GM12878 (cell line): ENCODE results near the gene TANK. TPM values are rescaled to one million over a fixed set of nuclear protein-coding genes. Genes with fewer than 3 reads are reported as not detected.

Experiments used
- ATAC-seq: fragments of 200-7000 bp; cut with Tn5 transposase; 3 replicates; pipeline ENCODE4 v1.9.1; 2020; ENCODE audit warnings: mild to moderate bottlenecking, moderate library complexity
- BruUV-seq: library from RNA; stranded (reverse); fragments of 400-500 nt; replicated peaks from 2 replicates; lab custom pipeline; 2021; lab: Mats Ljungman, UMichigan
- CTCF ChIA-PET: fragments of 300-600 bp; sonication (Branson Sonifier 250); formaldehyde crosslinking; extraction: SDS; loops from one replicate; lab custom pipeline; 2021; ENCODE audit warnings: inconsistent platforms; lab: Yijun Ruan, JAX
- POLR2A ChIA-PET: fragments of 350-600 bp; formaldehyde crosslinking; extraction: SDS; loops from one replicate; lab custom pipeline; 2021; ENCODE audit warnings: inconsistent platforms; lab: Charles Lee
- RAD21 ChIA-PET: fragments of 300-600 bp; sonication (Branson Sonifier 250); formaldehyde crosslinking; loops from one replicate; lab custom pipeline; 2023; ENCODE audit warnings: antibody characterized with exemption; ENCODE audit not compliant: unreplicated experiment; lab: Charles Lee
- SMC1A ChIA-PET: fragments of 300-600 bp; sonication (Branson Sonifier 250); formaldehyde crosslinking; loops from one replicate; lab custom pipeline; 2023; ENCODE audit not compliant: unreplicated experiment, uncharacterized antibody; lab: Charles Lee
- DNase-seq: peaks from one replicate; pipeline ENCODE4 v3.0.0-alpha.2; 2011; ENCODE audit warnings: low read depth, low spot score
- FAIRE-seq: peaks from 3 replicates; lab custom pipeline; 2011; peaks lifted over from hg19 to GRCh38; lab: Jason Lieb, UNC
- H2AFZ ChIP-seq: 2 replicates; pipeline ENCODE4 v1.6.0; 2011; ENCODE audit warnings: low read depth, low read length, control low read depth; ENCODE audit not compliant: control insufficient read depth
- H3K27ac ChIP-seq: 2 replicates; pipeline ENCODE4 v1.5.1; 2011; ENCODE audit warnings: control low read depth; ENCODE audit not compliant: control insufficient read depth, insufficient read depth
- H3K27me3 ChIP-seq, 2 experiments: replicated peaks in 1 of 2; 2 replicates each; pipeline versions ENCODE4 v1.6.0 to v1.6.1; 2011; ENCODE audit warnings: low read length in 1 of 2; ENCODE audit not compliant: control insufficient read depth in 2 of 2, insufficient read depth in 2 of 2
- H3K36me3 ChIP-seq, 2 experiments: 2 replicates each; pipeline ENCODE4 v1.5.1; 2011; ENCODE audit warnings: low read length in 1 of 2; ENCODE audit not compliant: control insufficient read depth in 2 of 2, insufficient read depth in 2 of 2
- H3K4me1 ChIP-seq: 2 replicates; pipeline ENCODE4 v1.6.1; 2011; ENCODE audit warnings: mild to moderate bottlenecking, low read length, moderate library complexity, mixed read lengths; ENCODE audit not compliant: control insufficient read depth, insufficient read depth
- H3K4me2 ChIP-seq: 2 replicates; pipeline ENCODE4 v1.6.0; 2011; ENCODE audit warnings: control low read depth; ENCODE audit not compliant: control insufficient read depth, insufficient read depth
- H3K4me3 ChIP-seq: fragments of 200-600 bp; sonication (generic); 2 replicates; pipeline ENCODE4 v1.5.1; 2016
- H3K79me2 ChIP-seq: 2 replicates; pipeline ENCODE4 v1.6.0; 2011; ENCODE audit warnings: low read length; ENCODE audit not compliant: control insufficient read depth, insufficient read depth
- H3K9ac ChIP-seq: 2 replicates; pipeline ENCODE4 v1.8.0; 2011; ENCODE audit warnings: low read length, control low read depth, mixed read lengths; ENCODE audit not compliant: control insufficient read depth, insufficient read depth
- H3K9me3 ChIP-seq: replicated peaks from 3 replicates; pipeline ENCODE4 v1.5.1; 2011; ENCODE audit warnings: mild to moderate bottlenecking, low read length; ENCODE audit not compliant: control insufficient read depth, insufficient read depth
- H4K20me1 ChIP-seq: 2 replicates; pipeline ENCODE4 v1.6.0; 2011; ENCODE audit not compliant: control insufficient read depth, insufficient read depth
- CEBPB ChIP-seq, 2 experiments: fragments of 150-350 bp in 1 of 2; IDR thresholded peaks; 2 replicates each; pipeline ENCODE4 v1.6.1; 2012 to 2014; ENCODE audit warnings: low read depth in 2 of 2, low read length in 2 of 2, borderline replicate concordance in 1 of 2, inconsistent platforms in 1 of 2
- ESRRA ChIP-seq: IDR thresholded peaks from 2 replicates; pipeline ENCODE4 v1.6.1; 2012; ENCODE audit warnings: mild to moderate bottlenecking, low read length, improper control_type of control experiment
- HCFC1 ChIP-seq: fragments of 150-350 bp; IDR thresholded peaks from 2 replicates; pipeline ENCODE4 v1.6.1; 2014; ENCODE audit warnings: low read length
- IRF4 ChIP-seq: IDR thresholded peaks from 2 replicates; pipeline ENCODE4 v1.6.1; 2011; ENCODE audit warnings: low read depth, low read length
- MTA3 ChIP-seq: IDR thresholded peaks from 2 replicates; pipeline ENCODE4 v1.6.1; 2012; ENCODE audit warnings: low read length, inconsistent platforms, borderline replicate concordance
- SMARCA5 ChIP-seq: fragments of 450-650 bp; IDR thresholded peaks from 2 replicates; pipeline ENCODE4 v1.6.1; 2017; ENCODE audit warnings: mild to moderate bottlenecking
- WGBS: methylation state at CpG from one replicate; pipeline ENCODE4 v1.1.6; 2016; ENCODE audit warnings: low lambda C conversion rate; ENCODE audit not compliant: insufficient replicate concordance, insufficient coverage; ENCODE audit errors: missing lambda C conversion rate; 5-methylcytosine and 5-hydroxymethylcytosine counted together
- in situ Hi-C: fragments of 300-500 bp; cut with MboI; formaldehyde crosslinking; loops from 9 replicates; pipeline ENCODE4 v1.14.3; 2018; ENCODE audit warnings: mixed read lengths
- intact Hi-C: fragments of 100-400 bp; cut with micrococcal nuclease; formaldehyde crosslinking; loops from one replicate; pipeline ENCODE4 v1.14.2; 2022; ENCODE audit not compliant: unreplicated experiment
- polyA plus RNA-seq, 11 experiments: library from polyadenylated mRNA; depleted of rRNA in 4 of 11; unstranded in 6 of 11; stranded (reverse) in 5 of 11; fragments of >200 nt; fragmentation: Nextera tagmentation in 4 of 11; fragmentation: Illumina TruSeq in 1 of 11; extraction: Ambion mirVana in 4 of 11; extraction: Trizol in 1 of 11; gene quantifications; 1 replicate in 1 of 11; 2 replicates in 10 of 11; pipeline versions ENCODE4 v1.2.1 to v1.2.3, GENCODE V29; 2011 to 2016; ENCODE audit warnings: inconsistent platforms in 2 of 11, missing spikeins in 2 of 11, low read depth in 1 of 11
- total RNA-seq, 4 experiments: library from RNA; depleted of rRNA in 3 of 4; stranded (reverse); fragments of >200 nt in 3 of 4; fragmentation: Illumina TruSeq in 1 of 4; extraction: Trizol in 1 of 4; gene quantifications; 2 replicates each; pipeline versions ENCODE4 v1.2.1 to v1.2.3, GENCODE V29; 2013 to 2021
- TF ChIP-seq, protein P1 (sequence below): fragments of 450-650 bp; IDR thresholded peaks from 2 replicates; pipeline ENCODE4 v1.6.1; 2018; ENCODE audit warnings: borderline replicate concordance, mild to moderate bottlenecking; ENCODE audit not compliant: partially characterized antibody
- TF ChIP-seq, protein P2 (sequence below): fragments of 450-650 bp; IDR thresholded peaks from 2 replicates; pipeline ENCODE4 v1.6.1; 2016; ENCODE audit warnings: mild to moderate bottlenecking

The TANK gene
- total and polyA plus RNA-seq, 10 of the 15 experiments (the other 5 are each of a cell fraction or from before 2014, with no cell fraction given) = 48.6 to 127 (median 103) TPM

DNA sequence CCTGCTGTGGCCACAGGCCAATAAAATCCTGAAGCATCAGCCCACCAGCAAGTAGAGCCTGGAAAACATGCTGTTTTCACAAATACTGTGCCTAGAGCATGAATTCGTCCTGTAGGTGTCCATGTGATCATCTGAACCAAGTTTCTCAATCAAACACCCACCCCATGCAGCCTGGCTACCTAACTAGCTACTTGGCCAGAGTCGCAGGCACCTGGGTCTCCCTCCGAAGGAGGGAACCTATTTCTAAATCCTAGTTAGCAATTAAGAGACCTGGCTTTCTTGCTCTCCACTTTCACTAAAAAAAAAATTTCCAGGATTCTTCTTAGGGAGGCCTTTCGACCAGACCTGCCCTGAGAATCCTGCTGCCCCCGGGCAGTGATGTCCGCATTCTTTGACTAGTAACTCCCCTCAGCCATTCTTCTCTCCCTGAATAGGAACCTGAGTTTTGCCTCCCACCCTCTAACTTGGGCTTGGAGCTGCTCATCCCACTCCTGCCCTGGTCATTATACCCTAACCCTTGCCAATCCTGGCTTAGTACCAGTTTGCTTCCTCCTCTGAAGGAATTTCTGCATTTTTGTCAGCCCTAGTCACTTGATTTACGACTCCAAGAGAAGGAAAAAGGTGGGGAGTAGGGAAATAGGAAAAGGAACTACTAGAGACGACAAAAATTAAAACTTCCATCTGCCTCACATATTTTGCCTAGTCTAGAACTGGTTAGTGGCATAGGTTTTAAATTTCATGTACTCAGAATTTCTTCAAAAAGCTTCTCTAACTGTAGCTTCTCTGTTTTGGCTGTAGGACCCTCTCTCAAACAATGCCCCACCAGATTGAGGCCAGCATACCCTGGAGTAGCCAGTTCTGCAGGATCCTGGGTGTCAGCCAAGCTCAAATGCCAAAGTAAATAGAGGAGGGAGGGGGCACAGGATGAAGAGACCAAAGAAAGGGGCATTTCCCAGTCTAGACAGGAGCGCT, 25.4 kb upstream of the TANK start:
- no peak overlapping the region for H3K4me3 ChIP-seq
- FAIRE-seq = no peak
- no peak overlapping the region for H3K27ac ChIP-seq
- H2AFZ ChIP-seq = peak overlapping the region; percentile 3
- SMC1A ChIA-PET = interaction anchor here (1.0 to 7.4 kb wide), 17 partner anchors 10 to 116 kb away, joined by 3 to 130 read pairs (median 10); no protein-coding TSS in a partner anchor
- no TSS peak for BruUV-seq
- RAD21 ChIA-PET = interaction anchor here (0.6 to 6.0 kb wide), 10 partner anchors 16 to 110 kb away, joined by 3 to 71 read pairs (median 8); no protein-coding TSS in a partner anchor
- intact Hi-C loops = loop anchor here (5.0 kb wide), 1 partner anchor 37 kb away; no protein-coding TSS in a partner anchor
- no peaks in the 10 kb centered on the region for H3K36me3 ChIP-seq
- H3K4me2 ChIP-seq = no peak overlapping the region
- no peaks in the 10 kb centered on the region; the same call in 2 of the 3 replicates for H3K9me3 ChIP-seq
- WGBS = 85% methylated on average over 9 of the region's 9 CpGs
- POLR2A ChIA-PET = interaction anchor here (0.7 to 3.0 kb wide), 8 partner anchors 10 to 48 kb away, joined by 3 to 22 read pairs (median 7); no protein-coding TSS in a partner anchor
- no peaks in the 10 kb centered on the region for H4K20me1 ChIP-seq
- DNase-seq = no peak
- no peak overlapping the region for H3K9ac ChIP-seq
- ATAC-seq = no peak
- no peaks in the 10 kb centered on the region for H3K4me1 ChIP-seq
- H3K79me2 ChIP-seq = peaks cover 32% of the 10 kb centered on the region
- in situ Hi-C loops = no loop called here
- no peaks in the 10 kb centered on the region for H3K27me3 ChIP-seq
- TF ChIP-seq ESRRA (no peak), HCFC1 (no peak), CEBPB (IDR thresholded peaks at IDR 0.05; ENCODE audit: borderline replicate concordance in 1 of 2, low read depth in 2 of 2, low read length in 2 of 2) (no peak), MTA3 (no peak), SMARCA5 (no peak), IRF4 (no peak)
- TF ChIP-seq, protein P1, sequence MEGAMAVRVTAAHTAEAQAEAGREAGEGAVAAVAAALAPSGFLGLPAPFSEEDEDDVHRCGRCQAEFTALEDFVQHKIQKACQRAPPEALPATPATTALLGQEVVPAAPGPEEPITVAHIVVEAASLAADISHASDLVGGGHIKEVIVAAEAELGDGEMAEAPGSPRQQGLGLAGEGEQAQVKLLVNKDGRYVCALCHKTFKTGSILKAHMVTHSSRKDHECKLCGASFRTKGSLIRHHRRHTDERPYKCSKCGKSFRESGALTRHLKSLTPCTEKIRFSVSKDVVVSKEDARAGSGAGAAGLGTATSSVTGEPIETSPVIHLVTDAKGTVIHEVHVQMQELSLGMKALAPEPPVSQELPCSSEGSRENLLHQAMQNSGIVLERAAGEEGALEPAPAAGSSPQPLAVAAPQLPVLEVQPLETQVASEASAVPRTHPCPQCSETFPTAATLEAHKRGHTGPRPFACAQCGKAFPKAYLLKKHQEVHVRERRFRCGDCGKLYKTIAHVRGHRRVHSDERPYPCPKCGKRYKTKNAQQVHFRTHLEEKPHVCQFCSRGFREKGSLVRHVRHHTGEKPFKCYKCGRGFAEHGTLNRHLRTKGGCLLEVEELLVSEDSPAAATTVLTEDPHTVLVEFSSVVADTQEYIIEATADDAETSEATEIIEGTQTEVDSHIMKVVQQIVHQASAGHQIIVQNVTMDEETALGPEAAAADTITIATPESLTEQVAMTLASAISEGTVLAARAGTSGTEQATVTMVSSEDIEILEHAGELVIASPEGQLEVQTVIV = no peak
- TF ChIP-seq, protein P2, sequence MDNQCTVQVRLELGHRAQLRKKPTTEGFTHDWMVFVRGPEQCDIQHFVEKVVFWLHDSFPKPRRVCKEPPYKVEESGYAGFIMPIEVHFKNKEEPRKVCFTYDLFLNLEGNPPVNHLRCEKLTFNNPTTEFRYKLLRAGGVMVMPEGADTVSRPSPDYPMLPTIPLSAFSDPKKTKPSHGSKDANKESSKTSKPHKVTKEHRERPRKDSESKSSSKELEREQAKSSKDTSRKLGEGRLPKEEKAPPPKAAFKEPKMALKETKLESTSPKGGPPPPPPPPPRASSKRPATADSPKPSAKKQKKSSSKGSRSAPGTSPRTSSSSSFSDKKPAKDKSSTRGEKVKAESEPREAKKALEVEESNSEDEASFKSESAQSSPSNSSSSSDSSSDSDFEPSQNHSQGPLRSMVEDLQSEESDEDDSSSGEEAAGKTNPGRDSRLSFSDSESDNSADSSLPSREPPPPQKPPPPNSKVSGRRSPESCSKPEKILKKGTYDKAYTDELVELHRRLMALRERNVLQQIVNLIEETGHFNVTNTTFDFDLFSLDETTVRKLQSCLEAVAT = no peak
- TF ChIP-seq, all 136 proteins: peak for 0
- CTCF ChIA-PET = interaction anchor here (1.1 to 2.9 kb wide), 7 partner anchors 10 to 89 kb away, joined by 4 to 25 read pairs (median 4); no protein-coding TSS in a partner anchor
